Kidney (tissue), 14 donors: ENCODE measurements around the gene SKI. TPM values are rescaled to one million over a fixed set of nuclear protein-coding genes. Genes with fewer than 3 reads are reported as not detected.

Experiments
- DNase-seq, 5 donors: peaks; one replicate each; pipeline ENCODE4 v3.0.0-alpha.2; 2013 to 2020
- FAIRE-seq: peaks from 2 replicates; lab custom pipeline; 2012; peaks lifted over from hg19 to GRCh38; lab: Jason Lieb, UNC
- H3K27ac ChIP-seq, 2 donors: one replicate each; pipeline ENCODE4 v1.7.0; 2013; ENCODE audit warnings: low read depth in 2 of 2, low read length in 2 of 2, inconsistent platforms in 1 of 2
- H3K27me3 ChIP-seq: one replicate; pipeline ENCODE4 v1.7.1; 2013; ENCODE audit warnings: low read length, inconsistent platforms; ENCODE audit not compliant: control insufficient read depth, insufficient read depth
- H3K36me3 ChIP-seq, 3 donors: one replicate each; pipeline versions ENCODE4 v1.7.0 to v1.7.1; 2013; ENCODE audit warnings: low read length in 3 of 3, control low read depth in 1 of 3, inconsistent platforms in 1 of 3; ENCODE audit not compliant: insufficient read depth in 3 of 3, control insufficient read depth in 2 of 3
- H3K4me1 ChIP-seq, 3 donors: one replicate each; pipeline versions ENCODE4 v1.7.0 to v1.7.1; 2013; ENCODE audit warnings: low read length in 3 of 3, inconsistent platforms in 1 of 3, low read depth in 1 of 3; ENCODE audit not compliant: control insufficient read depth in 2 of 3, insufficient read depth in 2 of 3
- H3K4me3 ChIP-seq, 3 donors: one replicate each; pipeline versions ENCODE4 v1.7.0 to v1.8.1; 2013; ENCODE audit warnings: low read length in 3 of 3, control low read depth in 1 of 3, inconsistent platforms in 1 of 3
- H3K9ac ChIP-seq, 3 donors: one replicate each; pipeline versions ENCODE4 v1.7.0 to v1.7.1; 2013; ENCODE audit warnings: low read length in 3 of 3, control low read depth in 1 of 3, inconsistent platforms in 1 of 3
- H3K9me3 ChIP-seq, 3 donors: one replicate each; pipeline versions ENCODE4 v1.7.0 to v1.7.1; 2013; ENCODE audit warnings: low read length in 3 of 3, control low read depth in 1 of 3, inconsistent platforms in 1 of 3; ENCODE audit not compliant: control insufficient read depth in 2 of 3, insufficient read depth in 1 of 3
- intact Hi-C: fragments of 100-400 bp; cut with DNase I; formaldehyde crosslinking; loops from one replicate; pipeline ENCODE4 v1.11.1; 2022
- polyA plus RNA-seq: library from polyadenylated mRNA; stranded (reverse); fragments of 350-450 nt; fragmentation: Illumina TruSeq; extraction: RNeasy Lipid Tissue Mini Kit (QIAGEN cat#74804); gene quantifications from one replicate; pipeline ENCODE4 v1.2.3, GENCODE V29; 2014; ENCODE audit warnings: low read depth, low replicate concordance; ENCODE audit not compliant: insufficient read depth
- total RNA-seq: library from RNA; stranded (reverse); fragmentation: NEBNext Ultra II Directional; extraction: Animal tissue kit (Norgen Biotek cat#: 25700); gene quantifications from one replicate; pipeline ENCODE4 v1.2.1, GENCODE V29; 2021
- TF ChIP-seq, protein P1 (sequence below): IDR thresholded peaks from 3 replicates; pipeline ENCODE4 v1.5.1; 2012; ENCODE audit warnings: mild to moderate bottlenecking, moderate library complexity, borderline replicate concordance; ENCODE audit not compliant: insufficient read depth; ENCODE audit errors: extremely low read depth
- donor health status: control.
- donor health status: control.
- donor health status: control.
- donor health status: control.
- donor health status: control.
- donor health status: DM: yes; HTN: yes; CAD: no.
- donor health status: Normal renal cell carcinoma (clear cell type).

The SKI gene
- total and polyA plus RNA-seq, 2 donors from 2014 or later = 9.2 to 78.6 TPM

DNA sequence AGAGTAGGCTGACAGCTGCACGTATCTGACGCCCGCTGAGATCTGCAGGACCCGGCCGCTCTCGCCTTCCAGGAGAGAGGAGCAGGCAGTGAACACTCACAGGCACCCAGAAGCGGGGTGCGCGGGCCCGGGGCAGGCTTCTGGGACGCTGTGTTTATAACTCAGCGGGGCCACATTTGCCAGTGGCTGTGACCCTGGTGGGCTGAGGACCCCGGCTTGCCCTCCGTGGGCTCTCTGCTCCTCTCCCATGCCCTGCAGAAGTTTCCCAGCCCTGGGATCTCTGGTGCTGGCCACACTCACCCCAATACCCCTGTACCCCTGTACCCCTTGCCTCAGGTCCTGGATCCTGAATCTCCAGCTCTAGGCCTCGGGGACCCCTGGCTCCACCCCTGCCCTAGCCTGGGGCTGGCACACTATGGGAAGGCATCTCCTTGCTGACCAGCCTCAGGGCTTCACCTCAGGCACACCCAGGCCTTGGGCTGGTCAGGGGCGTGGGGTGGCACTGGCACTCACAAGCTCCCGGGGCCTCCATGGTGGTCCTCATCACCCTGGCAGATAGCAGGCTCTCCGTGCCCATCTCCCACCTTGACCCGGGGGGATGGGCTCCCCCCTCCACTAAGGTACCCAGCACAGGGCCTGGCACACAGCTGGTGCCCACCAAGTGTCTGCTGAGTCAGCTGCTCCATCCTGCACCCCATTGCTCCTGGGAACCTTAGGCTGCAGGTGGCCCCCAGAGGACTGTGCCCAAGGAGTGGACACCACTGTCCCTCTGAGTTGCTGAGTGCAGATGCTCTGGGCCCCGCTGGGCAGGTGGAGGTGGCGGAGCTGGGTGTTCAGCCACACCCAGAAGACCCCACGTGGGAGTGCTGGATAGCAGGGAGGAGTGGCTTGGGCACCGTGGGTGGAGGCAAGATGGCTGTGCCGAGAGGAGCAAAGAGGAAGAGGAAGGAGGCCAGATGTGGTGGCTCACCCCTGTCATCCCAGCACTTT lies 130.8 kb downstream of the SKI start:
- Histone ChIP-seq H3K27ac (no peak overlapping the region), H3K4me3 (no peak overlapping the region), H3K9me3 (peaks cover 0 to 1% (median 0%) of the 10 kb centered on the region in 3 donors), H3K9ac (no peak overlapping the region), H3K36me3 (no peaks in the 10 kb centered on the region), H3K27me3 (no peaks in the 10 kb centered on the region), H3K4me1 (no peaks in the 10 kb centered on the region)
- intact Hi-C loops = no loop called here
- FAIRE-seq (no peak), DNase-seq (peak in 1 of 5 donors; percentile 64)
- TF ChIP-seq, protein P1, sequence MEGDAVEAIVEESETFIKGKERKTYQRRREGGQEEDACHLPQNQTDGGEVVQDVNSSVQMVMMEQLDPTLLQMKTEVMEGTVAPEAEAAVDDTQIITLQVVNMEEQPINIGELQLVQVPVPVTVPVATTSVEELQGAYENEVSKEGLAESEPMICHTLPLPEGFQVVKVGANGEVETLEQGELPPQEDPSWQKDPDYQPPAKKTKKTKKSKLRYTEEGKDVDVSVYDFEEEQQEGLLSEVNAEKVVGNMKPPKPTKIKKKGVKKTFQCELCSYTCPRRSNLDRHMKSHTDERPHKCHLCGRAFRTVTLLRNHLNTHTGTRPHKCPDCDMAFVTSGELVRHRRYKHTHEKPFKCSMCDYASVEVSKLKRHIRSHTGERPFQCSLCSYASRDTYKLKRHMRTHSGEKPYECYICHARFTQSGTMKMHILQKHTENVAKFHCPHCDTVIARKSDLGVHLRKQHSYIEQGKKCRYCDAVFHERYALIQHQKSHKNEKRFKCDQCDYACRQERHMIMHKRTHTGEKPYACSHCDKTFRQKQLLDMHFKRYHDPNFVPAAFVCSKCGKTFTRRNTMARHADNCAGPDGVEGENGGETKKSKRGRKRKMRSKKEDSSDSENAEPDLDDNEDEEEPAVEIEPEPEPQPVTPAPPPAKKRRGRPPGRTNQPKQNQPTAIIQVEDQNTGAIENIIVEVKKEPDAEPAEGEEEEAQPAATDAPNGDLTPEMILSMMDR = no peak

Other genes starting within 250 kb of the SKI start
- gene CFAP74, start 224.5 kb upstream of the SKI start, total RNA-seq = not detected
- gene CFAP74, start 224.5 kb upstream of the SKI start, polyA plus RNA-seq = not detected
- 0.63 TPM for gene GABRD, start 209.0 kb upstream of the SKI start, total RNA-seq
- gene GABRD, start 209.0 kb upstream of the SKI start, polyA plus RNA-seq = 1.1 TPM
- 24.7 TPM for gene PRKCZ, start 177.9 kb upstream of the SKI start, total RNA-seq
- gene PRKCZ, start 177.9 kb upstream of the SKI start, polyA plus RNA-seq = 42.4 TPM
- gene FAAP20, start 33.5 kb upstream of the SKI start, total RNA-seq = 69.0 TPM
- gene FAAP20, start 33.5 kb upstream of the SKI start, polyA plus RNA-seq = 109 TPM
- 24.7 TPM for gene MORN1, start 163.2 kb downstream of the SKI start, total RNA-seq
- gene MORN1, start 163.2 kb downstream of the SKI start, polyA plus RNA-seq = 9.0 TPM
- gene RER1, start 163.5 kb downstream of the SKI start, total RNA-seq = 162 TPM
- 158 TPM for gene RER1, start 163.5 kb downstream of the SKI start, polyA plus RNA-seq
- 25.6 TPM for gene PEX10, start 184.2 kb downstream of the SKI start, total RNA-seq
- 26.8 TPM for gene PEX10, start 184.2 kb downstream of the SKI start, polyA plus RNA-seq
- gene PLCH2, start 248.0 kb downstream of the SKI start, total RNA-seq = 8.7 TPM
- 7.4 TPM for gene PLCH2, start 248.0 kb downstream of the SKI start, polyA plus RNA-seq